Stomach (tissue), 4 donors: ENCODE measurements around the gene DYNC1LI1.

Experiments used
- EP300 ChIP-seq: sonication (generic); formaldehyde crosslinking; IDR thresholded peaks from one replicate; pipeline ENCODE4 v1.6.1; 2017; ENCODE audit warnings: antibody characterized with exemption
- POLR2A ChIP-seq, 4 donors: fragments of 450-650 bp; IDR thresholded peaks; one replicate each; pipeline ENCODE4 v1.6.1; 2016; ENCODE audit warnings: antibody characterized with exemption in 4 of 4, control low read depth in 2 of 4, mild to moderate bottlenecking in 1 of 4, moderate library complexity in 1 of 4
- TF ChIP-seq, protein P1 (sequence below), 7 experiments: fragments of 450-650 bp in 4 of 7; fragments of 200-600 bp in 3 of 7; sonication (generic) in 3 of 7; IDR thresholded peaks; one replicate each; pipeline ENCODE4 v1.5.1; 2016 to 2019; ENCODE audit warnings: antibody characterized with exemption in 7 of 7, control low read depth in 2 of 7, mild to moderate bottlenecking in 1 of 7

DNA sequence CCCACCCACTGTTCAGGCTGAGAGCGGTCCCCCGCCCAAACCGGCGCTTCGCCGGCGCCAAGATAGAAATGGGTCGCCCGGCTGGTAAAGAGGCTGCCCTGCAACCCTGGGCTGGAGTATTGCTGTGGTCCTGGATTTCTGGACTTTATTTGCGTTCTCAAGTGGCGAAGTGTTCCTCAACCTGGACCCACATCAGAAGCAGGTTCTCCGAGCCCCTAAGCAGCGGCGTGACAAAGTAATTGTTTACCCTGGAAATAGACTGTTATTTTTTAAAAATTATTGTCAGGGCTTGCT, 481 bp upstream of the DYNC1LI1 start:
- TF ChIP-seq POLR2A (IDR thresholded peaks at IDR 0.05) (no peak), EP300 (no peak)
- TF ChIP-seq, protein P1, sequence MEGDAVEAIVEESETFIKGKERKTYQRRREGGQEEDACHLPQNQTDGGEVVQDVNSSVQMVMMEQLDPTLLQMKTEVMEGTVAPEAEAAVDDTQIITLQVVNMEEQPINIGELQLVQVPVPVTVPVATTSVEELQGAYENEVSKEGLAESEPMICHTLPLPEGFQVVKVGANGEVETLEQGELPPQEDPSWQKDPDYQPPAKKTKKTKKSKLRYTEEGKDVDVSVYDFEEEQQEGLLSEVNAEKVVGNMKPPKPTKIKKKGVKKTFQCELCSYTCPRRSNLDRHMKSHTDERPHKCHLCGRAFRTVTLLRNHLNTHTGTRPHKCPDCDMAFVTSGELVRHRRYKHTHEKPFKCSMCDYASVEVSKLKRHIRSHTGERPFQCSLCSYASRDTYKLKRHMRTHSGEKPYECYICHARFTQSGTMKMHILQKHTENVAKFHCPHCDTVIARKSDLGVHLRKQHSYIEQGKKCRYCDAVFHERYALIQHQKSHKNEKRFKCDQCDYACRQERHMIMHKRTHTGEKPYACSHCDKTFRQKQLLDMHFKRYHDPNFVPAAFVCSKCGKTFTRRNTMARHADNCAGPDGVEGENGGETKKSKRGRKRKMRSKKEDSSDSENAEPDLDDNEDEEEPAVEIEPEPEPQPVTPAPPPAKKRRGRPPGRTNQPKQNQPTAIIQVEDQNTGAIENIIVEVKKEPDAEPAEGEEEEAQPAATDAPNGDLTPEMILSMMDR (IDR thresholded peaks at IDR 0.05) = no peak
